Keratinocyte (primary cell): ENCODE measurements around the gene BICDL2. TPM values are rescaled to one million over a fixed set of nuclear protein-coding genes. Genes with fewer than 3 reads are reported as not detected.

Source experiments
- DNase-seq: peaks from one replicate; pipeline ENCODE4 v3.0.0-alpha.2; 2011; ENCODE audit warnings: low read depth, missing footprints, low spot score
- FAIRE-seq: peaks from 2 replicates; lab custom pipeline; 2011; peaks lifted over from hg19 to GRCh38; lab: Jason Lieb, UNC
- H2AFZ ChIP-seq: 2 replicates; pipeline ENCODE4 v1.6.0; 2012; ENCODE audit warnings: low read length, control low read depth, inconsistent platforms; ENCODE audit not compliant: control insufficient read depth
- H3K27ac ChIP-seq: 2 replicates; pipeline ENCODE4 v1.5.1; 2011; ENCODE audit warnings: low read length; ENCODE audit not compliant: control insufficient read depth, insufficient read depth
- H3K27me3 ChIP-seq: 3 replicates; pipeline ENCODE4 v1.6.0; 2011; ENCODE audit warnings: low read length; ENCODE audit not compliant: control insufficient read depth, insufficient read depth; ENCODE audit errors: extremely low read depth
- H3K36me3 ChIP-seq, 2 experiments: 2 replicates in 1 of 2; 3 replicates in 1 of 2; pipeline ENCODE4 v1.5.1; 2011; ENCODE audit warnings: low read length in 2 of 2, mild to moderate bottlenecking in 1 of 2; ENCODE audit not compliant: control insufficient read depth in 2 of 2, insufficient read depth in 2 of 2; ENCODE audit errors: extremely low read depth in 1 of 2
- H3K4me1 ChIP-seq: 3 replicates; pipeline ENCODE4 v1.5.1; 2011; ENCODE audit warnings: low read length; ENCODE audit not compliant: control insufficient read depth, insufficient read depth; ENCODE audit errors: extremely low read depth
- H3K4me2 ChIP-seq: 3 replicates; pipeline ENCODE4 v1.6.0; 2011; ENCODE audit warnings: low read depth, low read length; ENCODE audit not compliant: control insufficient read depth, insufficient read depth; ENCODE audit errors: extremely low read depth
- H3K4me3 ChIP-seq, 3 experiments: fragments of 200-600 bp in 1 of 3; sonication (generic) in 1 of 3; 2 replicates in 2 of 3; 3 replicates in 1 of 3; pipeline ENCODE4 v1.5.1; 2011 to 2016; ENCODE audit warnings: low read length in 3 of 3, mild to moderate bottlenecking in 3 of 3, control low read depth in 2 of 3, inconsistent platforms in 1 of 3, low read depth in 1 of 3, mixed read lengths in 1 of 3, mixed run types in 1 of 3, moderate library complexity in 1 of 3; ENCODE audit not compliant: control insufficient read depth in 2 of 3, insufficient read depth in 2 of 3; ENCODE audit errors: extremely low read depth in 1 of 3
- H3K79me2 ChIP-seq: 2 replicates; pipeline ENCODE4 v1.6.0; 2012; ENCODE audit warnings: low read length; ENCODE audit not compliant: control insufficient read depth, insufficient read depth
- H3K9ac ChIP-seq: 3 replicates; pipeline ENCODE4 v1.6.0; 2011; ENCODE audit warnings: low read length; ENCODE audit not compliant: control insufficient read depth, insufficient read depth; ENCODE audit errors: extremely low read depth
- H3K9me1 ChIP-seq: 3 replicates; pipeline ENCODE4 v1.6.0; 2011; ENCODE audit warnings: low read length; ENCODE audit not compliant: control insufficient read depth, insufficient read depth; ENCODE audit errors: extremely low read depth
- H3K9me3 ChIP-seq: 2 replicates; pipeline ENCODE4 v1.5.1; 2012; ENCODE audit warnings: low read depth, low read length; ENCODE audit not compliant: control insufficient read depth
- H4K20me1 ChIP-seq: 3 replicates; pipeline ENCODE4 v1.6.0; 2011; ENCODE audit warnings: low read length; ENCODE audit not compliant: control insufficient read depth, insufficient read depth; ENCODE audit errors: extremely low read depth
- EZH2 ChIP-seq: IDR thresholded peaks from one replicate; pipeline ENCODE4 v1.6.1; 2012; ENCODE audit warnings: inconsistent platforms, mild to moderate bottlenecking, low read length, moderate library complexity
- dilution Hi-C: fragments of 300-500 bp; cut with MboI; formaldehyde crosslinking; loops from one replicate; pipeline ENCODE4 v1.7.0; 2020; ENCODE audit warnings: low sequenced_read_pairs; ENCODE audit not compliant: extremely low pct_ligation_motif_present
- polyA plus RNA-seq, 5 experiments: library from polyadenylated mRNA; depleted of rRNA in 3 of 5; stranded (reverse) in 3 of 5; stranded (forward) in 1 of 5; unstranded in 1 of 5; fragments of >200 nt; gene quantifications; 1 replicate in 1 of 5; 2 replicates in 3 of 5; 3 replicates in 1 of 5; pipeline versions ENCODE4 v1.2.1 to v1.2.3, GENCODE V29; 2011 to 2012; ENCODE audit warnings: missing spikeins in 2 of 5, low read depth in 1 of 5, low replicate concordance in 1 of 5
- TF ChIP-seq, protein P1 (sequence below), 3 experiments: IDR thresholded peaks in 1 of 3; conservative IDR thresholded peaks in 1 of 3; optimal IDR thresholded peaks in 1 of 3; 2 replicates in 2 of 3; 3 replicates in 1 of 3; pipeline versions ENCODE3 to v1.5.1; 2011; ENCODE audit warnings: low read length in 3 of 3, mild to moderate bottlenecking in 3 of 3, moderate library complexity in 2 of 3, control low read depth in 1 of 3, inconsistent platforms in 1 of 3; ENCODE audit not compliant: insufficient read depth in 2 of 3; ENCODE audit errors: extremely low read depth in 1 of 3

BICDL2 gene
- polyA plus RNA-seq, 1 donor (not counting 4 experiments of a cell fraction or from before 2014, with no cell fraction given), result 1.3 TPM

DNA sequence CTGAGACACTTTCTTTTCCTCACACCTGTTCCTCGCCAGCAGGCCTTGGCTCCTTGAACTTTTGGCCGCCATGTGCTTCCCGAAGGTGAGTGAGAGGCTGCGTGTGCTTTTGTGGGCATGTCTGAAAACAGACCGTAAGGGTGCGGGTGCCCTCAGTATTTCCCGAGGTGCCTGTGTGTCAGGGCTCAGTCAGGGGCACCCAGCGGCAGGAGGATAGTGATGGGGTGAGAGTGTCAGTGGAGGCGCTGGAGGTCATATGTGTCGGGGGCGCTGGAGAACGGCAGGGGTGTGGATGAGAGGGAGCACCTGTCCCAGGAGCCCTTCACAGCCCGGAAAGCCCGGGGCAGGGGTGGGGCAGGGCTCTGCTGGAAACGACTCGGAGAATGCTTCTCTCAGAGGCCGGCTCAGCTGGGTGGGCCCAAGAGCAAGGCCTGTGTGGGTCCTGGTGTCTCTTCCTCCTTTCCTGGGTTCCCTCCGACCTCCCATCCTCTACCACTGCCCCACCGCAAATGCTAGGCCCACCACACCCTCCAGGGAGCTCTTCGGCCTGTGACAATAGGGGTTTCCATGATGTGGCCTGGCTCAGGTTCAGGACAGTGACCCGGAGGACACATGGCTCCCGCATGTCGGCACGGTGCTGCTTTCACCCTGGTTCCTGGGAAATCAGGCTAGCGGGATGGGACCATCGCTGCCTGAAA lies 29.1 kb upstream of the BICDL2 start:
- no peak overlapping the region for H2AFZ ChIP-seq
- FAIRE-seq, result no peak
- H3K4me2 ChIP-seq, result no peak overlapping the region
- H3K4me3 ChIP-seq, result peak overlapping the region in 1 of 3 experiments; percentile 2
- no peaks in the 10 kb centered on the region for H3K27me3 ChIP-seq
- TF ChIP-seq, protein P1, sequence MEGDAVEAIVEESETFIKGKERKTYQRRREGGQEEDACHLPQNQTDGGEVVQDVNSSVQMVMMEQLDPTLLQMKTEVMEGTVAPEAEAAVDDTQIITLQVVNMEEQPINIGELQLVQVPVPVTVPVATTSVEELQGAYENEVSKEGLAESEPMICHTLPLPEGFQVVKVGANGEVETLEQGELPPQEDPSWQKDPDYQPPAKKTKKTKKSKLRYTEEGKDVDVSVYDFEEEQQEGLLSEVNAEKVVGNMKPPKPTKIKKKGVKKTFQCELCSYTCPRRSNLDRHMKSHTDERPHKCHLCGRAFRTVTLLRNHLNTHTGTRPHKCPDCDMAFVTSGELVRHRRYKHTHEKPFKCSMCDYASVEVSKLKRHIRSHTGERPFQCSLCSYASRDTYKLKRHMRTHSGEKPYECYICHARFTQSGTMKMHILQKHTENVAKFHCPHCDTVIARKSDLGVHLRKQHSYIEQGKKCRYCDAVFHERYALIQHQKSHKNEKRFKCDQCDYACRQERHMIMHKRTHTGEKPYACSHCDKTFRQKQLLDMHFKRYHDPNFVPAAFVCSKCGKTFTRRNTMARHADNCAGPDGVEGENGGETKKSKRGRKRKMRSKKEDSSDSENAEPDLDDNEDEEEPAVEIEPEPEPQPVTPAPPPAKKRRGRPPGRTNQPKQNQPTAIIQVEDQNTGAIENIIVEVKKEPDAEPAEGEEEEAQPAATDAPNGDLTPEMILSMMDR (optimal IDR thresholded peaks at IDR 0.05 in 1 of 3, IDR thresholded peaks at IDR 0.05 in 1 of 3, conservative IDR thresholded peaks at IDR 0.05 in 1 of 3; ENCODE audit: extremely low read depth in 1 of 3, insufficient read depth in 2 of 3, low read length in 3 of 3), result no peak
- no peak for TF ChIP-seq EZH2
- DNase-seq, result no peak
- H3K4me1 ChIP-seq, result peaks cover 5% of the 10 kb centered on the region
- dilution Hi-C loops, result no loop called here
- H3K79me2 ChIP-seq, result no peaks in the 10 kb centered on the region
- no peaks in the 10 kb centered on the region for H3K9me1 ChIP-seq
- H3K27ac ChIP-seq, result no peak overlapping the region
- H3K9ac ChIP-seq, result no peak overlapping the region
- no peaks in the 10 kb centered on the region for H4K20me1 ChIP-seq
- H3K36me3 ChIP-seq, result no peaks in the 10 kb centered on the region
- no peaks in the 10 kb centered on the region for H3K9me3 ChIP-seq

DNA sequence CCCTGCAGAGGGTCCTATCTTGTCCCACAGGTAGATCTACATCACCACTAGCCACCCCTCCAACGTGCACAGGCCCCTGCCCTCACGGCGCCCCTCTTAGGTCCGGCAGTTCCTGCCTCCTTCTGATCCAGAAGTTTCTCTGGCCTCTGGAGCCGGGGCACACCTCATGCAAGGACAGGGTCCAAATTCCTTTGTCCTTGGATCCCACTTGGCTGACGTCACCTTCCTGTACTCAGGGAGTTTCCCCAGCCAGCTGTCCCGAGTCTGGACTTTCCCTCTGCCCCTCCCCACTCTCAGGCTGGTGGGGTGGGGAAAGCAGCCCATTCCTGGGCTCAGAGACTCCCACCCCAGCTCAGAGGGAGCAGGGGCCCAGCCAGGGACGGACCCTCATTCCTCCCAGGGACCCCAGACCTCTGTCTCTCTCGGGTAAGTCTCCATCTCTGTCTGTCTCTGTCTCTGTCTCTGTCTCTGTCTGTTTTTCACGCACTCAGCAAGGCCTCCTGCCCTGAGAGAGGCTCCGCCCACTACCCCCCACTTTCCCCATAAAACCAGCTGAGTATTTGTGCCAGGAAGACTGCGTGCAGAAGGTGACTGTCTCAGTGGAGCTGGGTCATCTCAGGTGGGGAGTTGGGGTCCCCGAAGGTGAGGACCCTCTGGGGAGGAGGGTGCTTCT lies 28.5 kb upstream of the BICDL2 start, which contains the start of gene IL32:
Gene IL32, plus strand, starts transcription at position 572 of the 673 bp plus-strand sequence. CDS start 172 bp downstream, outside the sequence.
- no peak for DNase-seq
- Histone ChIP-seq H3K4me2 (no peak within 1 kb of the TSS), H3K4me3 (peak within 1 kb of the TSS in 1 of 3 experiments; percentile 2)

More for the DNA sequence above, 28.5 kb upstream of the BICDL2 start, which contains the start of gene IL32:
- Histone ChIP-seq H3K9ac (peak within 1 kb of the TSS; percentile 28), H3K27ac (no peak within 1 kb of the TSS), H3K4me1 (peaks cover 5% of the 10 kb centered on the region), H3K9me3 (no peaks in the 10 kb centered on the region), H2AFZ (peak within 1 kb of the TSS; percentile 26), H4K20me1 (no peaks in the 10 kb centered on the region), H3K9me1 (no peaks in the 10 kb centered on the region), H3K27me3 (no peaks in the 10 kb centered on the region), H3K36me3 (no peaks in the 10 kb centered on the region), H3K79me2 (no peaks in the 10 kb centered on the region)
- dilution Hi-C loops, result no loop called here
- TF ChIP-seq EZH2, result no peak
- TF ChIP-seq, protein P1 (optimal IDR thresholded peaks at IDR 0.05 in 1 of 3, IDR thresholded peaks at IDR 0.05 in 1 of 3, conservative IDR thresholded peaks at IDR 0.05 in 1 of 3; ENCODE audit: extremely low read depth in 1 of 3, insufficient read depth in 2 of 3, low read length in 3 of 3), result no peak
- FAIRE-seq, result no peak
